ENCODE measurements around the gene ERG. TPM values are rescaled to one million over a fixed set of nuclear protein-coding genes. Genes with fewer than 3 reads are reported as not detected.
A peak's percentile ranks its signal among the peaks of the same experiment; 100 is the strongest.

ERG gene
- total and polyA plus RNA-seq, 2 of the 8 experiments (the other 6 are each of a cell fraction or from before 2014, with no cell fraction given): 1.0 to 3.0 TPM

GRCh38 chr21:38358098-38358497 is 140.2 kb downstream of the ERG start:
- Histone ChIP-seq H4K91ac (replicated peaks; ENCODE audit: insufficient read length, low read length) (no peak overlapping the region), H3K4ac (replicated peaks; ENCODE audit: insufficient read length, low read depth, low read length) (no peak overlapping the region), H3K4me3 (ENCODE audit: extremely low read depth in 1 of 4, insufficient read depth in 2 of 4, low read depth in 3 of 4, low read length in 4 of 4) (no peak overlapping the region), H2BK20ac (ENCODE audit: low read length) (no peak overlapping the region), H3K79me2 (ENCODE audit: control insufficient read depth in 1 of 2, insufficient read depth in 2 of 2, low read length in 2 of 2) (no peaks in the 10 kb centered on the region), H3K9ac (replicated peaks in 1 of 4; ENCODE audit: extremely low read depth in 1 of 4, low read depth in 3 of 4, low read length in 3 of 4) (no peak overlapping the region), H3K56ac (replicated peaks; ENCODE audit: insufficient read length, low read depth, low read length) (no peak overlapping the region), H2BK120ac (replicated peaks; ENCODE audit: low read depth, low read length) (no peak overlapping the region), H3K9me3 (ENCODE audit: insufficient read depth in 2 of 2, low read depth in 1 of 2, low read length in 1 of 2) (no peaks in the 10 kb centered on the region; a peak in 1 of 4 replicates), H3K36me3 (ENCODE audit: control insufficient read depth in 2 of 4, insufficient read depth in 4 of 4, low read length in 3 of 4) (no peaks in the 10 kb centered on the region), H3K27ac (ENCODE audit: low read depth, low read length) (no peak overlapping the region), H2BK15ac (ENCODE audit: low read length) (no peak overlapping the region), H4K5ac (ENCODE audit: insufficient read length, low read depth, low read length) (no peak overlapping the region), H3K23ac (ENCODE audit: insufficient read length) (no peak overlapping the region), H3K27me3 (replicated peaks in 1 of 4; ENCODE audit: control insufficient read depth in 3 of 4, extremely low read depth in 1 of 4, insufficient read depth in 3 of 4, low read length in 3 of 4) (no peaks in the 10 kb centered on the region; a peak in 3 of 7 replicates), H3K4me1 (replicated peaks in 1 of 4; ENCODE audit: control insufficient read depth in 3 of 4, insufficient read depth in 4 of 4, low read length in 3 of 4) (peaks cover 0 to 5% (median 0%) of the 10 kb centered on the region in 4 experiments; a peak in 1 of 7 replicates), H3K14ac (ENCODE audit: insufficient read length) (no peak overlapping the region), H2BK5ac (ENCODE audit: low read depth, low read length) (no peak overlapping the region), H3K18ac (ENCODE audit: extremely low read depth, low read length) (no peak overlapping the region), H3K4me2 (ENCODE audit: insufficient read depth in 1 of 2, low read depth in 2 of 2, low read length in 2 of 2) (no peak overlapping the region), H2AK5ac (ENCODE audit: low read depth, low read length) (no peak overlapping the region), H2AFZ (ENCODE audit: low read length) (no peak overlapping the region), H2BK12ac (ENCODE audit: low read depth, low read length) (no peak overlapping the region), H3K23me2 (ENCODE audit: low read depth, low read length) (no peaks in the 10 kb centered on the region), H4K8ac (ENCODE audit: extremely low read depth, insufficient read depth, low read length) (no peak overlapping the region), H3K79me1 (ENCODE audit: low read depth, low read length) (no peaks in the 10 kb centered on the region), H4K20me1 (replicated peaks in 1 of 2; ENCODE audit: control insufficient read depth in 1 of 2, insufficient read depth in 2 of 2, low read length in 2 of 2) (no peaks in the 10 kb centered on the region)
- TF ChIP-seq BACH1 (IDR thresholded peaks at IDR 0.05; ENCODE audit: low read length) (no peak), KDM1A (IDR thresholded peaks at IDR 0.05; ENCODE audit: borderline replicate concordance, low read length) (peak; percentile 60; the same call in 1 of the 2 replicates)
- DNase-seq (ENCODE audit: low read depth in 1 of 2, low spot score in 2 of 2) (no peak), FAIRE-seq (no peak)
- 81% methylated on average over 1 of the region's 1 CpG; no CpG with 5 or more reads in 1 of the 2 experiments for WGBS, 2 experiments (ENCODE audit: extremely low coverage in 1 of 2, insufficient coverage in 1 of 2, insufficient read length in 1 of 2, insufficient replicate concordance in 2 of 2, low coverage in 1 of 2, low lambda C conversion rate in 2 of 2, missing lambda C conversion rate in 1 of 2)
- ChIA-PET POLR2A (ENCODE audit: partially characterized antibody) (no interaction called here), CTCF (ENCODE audit: partially characterized antibody) (interaction anchor here (0.8 to 9.0 kb wide), 6 partner anchors 139 to 780 kb away, joined by 3 to 366 read pairs (median 8); no protein-coding TSS in a partner anchor)

Measured in H1 (cell line).